ENCODE results near the gene FHOD1.

FHOD1 gene

DNA sequence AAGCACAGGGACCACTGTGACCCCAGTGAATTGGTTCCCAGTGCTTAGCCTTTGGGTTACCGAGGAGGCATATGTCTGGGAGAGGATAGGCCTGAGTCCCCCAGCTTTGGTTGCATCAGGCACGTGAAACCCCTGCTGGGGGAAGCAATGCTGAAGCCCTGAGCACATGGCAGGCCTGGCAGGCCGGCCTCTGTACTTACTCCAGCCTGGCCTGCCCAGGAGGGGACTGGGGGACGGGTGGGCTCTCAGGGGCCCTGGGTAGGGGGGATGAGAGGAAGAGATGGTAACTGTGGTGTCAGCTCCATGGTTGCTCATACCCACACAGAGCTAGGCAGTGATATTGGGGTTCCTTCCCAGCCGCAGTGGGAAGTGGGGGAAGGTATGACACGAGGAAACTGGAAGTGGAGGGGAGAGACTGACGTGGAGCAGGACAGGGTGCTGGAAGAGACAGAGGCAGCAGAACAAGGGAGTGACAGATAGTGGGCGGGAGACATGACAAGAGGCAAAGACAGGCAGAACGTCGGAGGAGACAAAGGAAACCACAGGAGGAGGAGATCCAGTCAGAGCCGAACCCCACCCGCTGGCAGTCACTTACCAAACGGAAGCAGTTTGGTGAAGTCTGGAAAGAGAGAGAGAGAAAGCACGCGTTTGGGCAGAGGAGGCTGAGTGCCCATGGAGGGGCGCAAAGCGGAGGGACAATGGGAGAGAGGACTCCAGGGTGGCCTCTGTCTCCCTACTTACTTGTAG, 11.3 kb downstream of the FHOD1 start (continued):
- TF ChIP-seq, protein P1, sequence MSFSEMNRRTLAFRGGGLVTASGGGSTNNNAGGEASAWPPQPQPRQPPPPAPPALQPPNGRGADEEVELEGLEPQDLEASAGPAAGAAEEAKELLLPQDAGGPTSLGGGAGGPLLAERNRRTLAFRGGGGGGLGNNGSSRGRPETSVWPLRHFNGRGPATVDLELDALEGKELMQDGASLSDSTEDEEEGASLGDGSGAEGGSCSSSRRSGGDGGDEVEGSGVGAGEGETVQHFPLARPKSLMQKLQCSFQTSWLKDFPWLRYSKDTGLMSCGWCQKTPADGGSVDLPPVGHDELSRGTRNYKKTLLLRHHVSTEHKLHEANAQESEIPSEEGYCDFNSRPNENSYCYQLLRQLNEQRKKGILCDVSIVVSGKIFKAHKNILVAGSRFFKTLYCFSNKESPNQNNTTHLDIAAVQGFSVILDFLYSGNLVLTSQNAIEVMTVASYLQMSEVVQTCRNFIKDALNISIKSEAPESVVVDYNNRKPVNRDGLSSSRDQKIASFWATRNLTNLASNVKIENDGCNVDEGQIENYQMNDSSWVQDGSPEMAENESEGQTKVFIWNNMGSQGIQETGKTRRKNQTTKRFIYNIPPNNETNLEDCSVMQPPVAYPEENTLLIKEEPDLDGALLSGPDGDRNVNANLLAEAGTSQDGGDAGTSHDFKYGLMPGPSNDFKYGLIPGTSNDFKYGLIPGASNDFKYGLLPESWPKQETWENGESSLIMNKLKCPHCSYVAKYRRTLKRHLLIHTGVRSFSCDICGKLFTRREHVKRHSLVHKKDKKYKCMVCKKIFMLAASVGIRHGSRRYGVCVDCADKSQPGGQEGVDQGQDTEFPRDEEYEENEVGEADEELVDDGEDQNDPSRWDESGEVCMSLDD (tag by site-specific recombination; IDR thresholded peaks at IDR 0.05) = no peak
- TF ChIP-seq ZNF670 (tag by site-specific recombination; IDR thresholded peaks at IDR 0.05; ENCODE audit: low read depth) = no peak
- no peak for TF ChIP-seq KLF8 (tag by site-specific recombination; IDR thresholded peaks at IDR 0.05)

DNA sequence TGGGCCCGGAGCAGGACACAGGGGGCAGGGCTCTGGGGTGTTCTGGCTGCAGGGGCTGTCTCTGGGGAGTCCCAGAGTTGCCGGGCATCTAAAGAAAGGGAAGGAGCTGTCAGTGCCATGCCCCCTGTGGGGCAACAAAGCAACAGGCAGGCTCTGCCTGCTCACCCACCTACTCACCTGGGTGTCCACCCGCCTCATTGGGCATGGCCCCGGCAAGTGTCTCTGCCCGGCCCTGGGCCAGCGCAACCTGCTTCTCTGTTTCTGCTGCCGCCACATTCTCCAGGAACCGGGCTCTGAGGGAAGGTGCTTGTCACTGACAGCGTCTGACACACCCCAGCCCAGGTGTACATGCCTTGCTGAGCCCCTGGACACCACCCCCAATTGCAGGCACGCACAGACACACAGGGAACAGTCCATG, 13.1 kb downstream of the FHOD1 start:
- no peaks in the 10 kb centered on the region for H3K9me3 ChIP-seq (ENCODE audit: control insufficient read depth, insufficient read depth, low read depth, low read length)
- H3K36me3 ChIP-seq (ENCODE audit: control insufficient read depth in 2 of 2, insufficient read depth in 1 of 2, low read length in 2 of 2) = peaks cover 8 to 86% of the 10 kb centered on the region in 2 experiments; a peak in 2 of 3 replicates
- H3K4me3 ChIP-seq (ENCODE audit: low read depth, low read length) = no peak overlapping the region
- CTCF ChIA-PET = no interaction called here
- POLR2A ChIA-PET = interaction anchor here (0.6 to 10.0 kb wide), 2 partner anchors 13 to 59 kb away, joined by 3 to 109 read pairs; partner anchors contain the start of genes FHOD1 and SLC9A5
- H3K27ac ChIP-seq (ENCODE audit: extremely low read depth, low read depth, low read length) = no peak overlapping the region
- no peaks in the 10 kb centered on the region for H3K4me1 ChIP-seq (ENCODE audit: control insufficient read depth, insufficient read depth, low read length)
- TF ChIP-seq ZNF2 (tag by site-specific recombination; IDR thresholded peaks at IDR 0.05) = no peak

DNA sequence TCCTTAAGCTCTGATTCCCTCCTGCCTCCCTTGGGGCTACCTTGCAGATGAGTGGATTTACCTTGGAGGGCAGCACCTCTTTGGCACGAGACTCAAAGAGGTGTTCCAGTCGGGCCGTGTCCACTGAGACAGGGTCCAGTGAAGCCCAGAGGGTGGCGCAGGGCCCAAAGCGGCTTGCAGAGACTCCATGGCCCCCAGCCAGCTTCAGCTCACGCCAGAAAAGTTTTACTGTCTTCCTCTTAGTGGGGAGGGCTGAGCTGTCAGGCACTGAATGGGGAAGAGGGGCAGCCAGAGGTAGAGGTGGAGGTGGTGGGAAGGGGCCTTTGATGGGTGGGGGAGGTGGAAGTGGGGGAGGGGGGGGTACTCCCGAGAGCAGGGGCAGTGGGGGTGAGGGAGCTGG, 13.7 kb downstream of the FHOD1 start:
- no peak for TF ChIP-seq ZNF155 (tag by site-specific recombination; IDR thresholded peaks at IDR 0.05)
- TF ChIP-seq OVOL3 (tag by site-specific recombination; IDR thresholded peaks at IDR 0.05) = no peak
- no peak for TF ChIP-seq ZNF175 (tag by site-specific recombination; IDR thresholded peaks at IDR 0.05)
- TF ChIP-seq ZNF843 (tag by site-specific recombination; IDR thresholded peaks at IDR 0.05) = no peak
- no peak for TF ChIP-seq SALL2 (tag by site-specific recombination; IDR thresholded peaks at IDR 0.05; ENCODE audit: borderline replicate concordance)
- no peak for TF ChIP-seq ZSCAN16 (tag by site-specific recombination; IDR thresholded peaks at IDR 0.05)
- TF ChIP-seq, protein P2, sequence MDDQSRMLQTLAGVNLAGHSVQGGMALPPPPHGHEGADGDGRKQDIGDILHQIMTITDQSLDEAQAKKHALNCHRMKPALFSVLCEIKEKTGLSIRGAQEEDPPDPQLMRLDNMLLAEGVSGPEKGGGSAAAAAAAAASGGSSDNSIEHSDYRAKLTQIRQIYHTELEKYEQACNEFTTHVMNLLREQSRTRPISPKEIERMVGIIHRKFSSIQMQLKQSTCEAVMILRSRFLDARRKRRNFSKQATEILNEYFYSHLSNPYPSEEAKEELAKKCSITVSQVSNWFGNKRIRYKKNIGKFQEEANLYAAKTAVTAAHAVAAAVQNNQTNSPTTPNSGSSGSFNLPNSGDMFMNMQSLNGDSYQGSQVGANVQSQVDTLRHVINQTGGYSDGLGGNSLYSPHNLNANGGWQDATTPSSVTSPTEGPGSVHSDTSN (CRISPR knock-in tag; IDR thresholded peaks at IDR 0.05) = no peak
- TF ChIP-seq, protein P3, sequence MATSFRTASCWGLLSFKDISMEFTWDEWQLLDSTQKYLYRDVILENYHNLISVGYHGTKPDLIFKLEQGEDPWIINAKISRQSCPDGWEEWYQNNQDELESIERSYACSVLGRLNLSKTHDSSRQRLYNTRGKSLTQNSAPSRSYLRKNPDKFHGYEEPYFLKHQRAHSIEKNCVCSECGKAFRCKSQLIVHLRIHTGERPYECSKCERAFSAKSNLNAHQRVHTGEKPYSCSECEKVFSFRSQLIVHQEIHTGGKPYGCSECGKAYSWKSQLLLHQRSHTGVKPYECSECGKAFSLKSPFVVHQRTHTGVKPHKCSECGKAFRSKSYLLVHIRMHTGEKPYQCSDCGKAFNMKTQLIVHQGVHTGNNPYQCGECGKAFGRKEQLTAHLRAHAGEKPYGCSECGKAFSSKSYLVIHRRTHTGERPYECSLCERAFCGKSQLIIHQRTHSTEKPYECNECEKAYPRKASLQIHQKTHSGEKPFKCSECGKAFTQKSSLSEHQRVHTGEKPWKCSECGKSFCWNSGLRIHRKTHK (tag by site-specific recombination; IDR thresholded peaks at IDR 0.05) = no peak
- TF ChIP-seq, protein P4, sequence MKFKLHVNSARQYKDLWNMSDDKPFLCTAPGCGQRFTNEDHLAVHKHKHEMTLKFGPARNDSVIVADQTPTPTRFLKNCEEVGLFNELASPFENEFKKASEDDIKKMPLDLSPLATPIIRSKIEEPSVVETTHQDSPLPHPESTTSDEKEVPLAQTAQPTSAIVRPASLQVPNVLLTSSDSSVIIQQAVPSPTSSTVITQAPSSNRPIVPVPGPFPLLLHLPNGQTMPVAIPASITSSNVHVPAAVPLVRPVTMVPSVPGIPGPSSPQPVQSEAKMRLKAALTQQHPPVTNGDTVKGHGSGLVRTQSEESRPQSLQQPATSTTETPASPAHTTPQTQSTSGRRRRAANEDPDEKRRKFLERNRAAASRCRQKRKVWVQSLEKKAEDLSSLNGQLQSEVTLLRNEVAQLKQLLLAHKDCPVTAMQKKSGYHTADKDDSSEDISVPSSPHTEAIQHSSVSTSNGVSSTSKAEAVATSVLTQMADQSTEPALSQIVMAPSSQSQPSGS (tag by site-specific recombination; IDR thresholded peaks at IDR 0.05; ENCODE audit: low read depth) = no peak
- ChIA-PET CTCF (no interaction called here), POLR2A (interaction anchor here (0.6 to 10.0 kb wide), 2 partner anchors 13 to 58 kb away, joined by 3 to 109 read pairs; partner anchors contain the start of genes FHOD1 and SLC9A5)
- no peaks in the 10 kb centered on the region for H3K4me1 ChIP-seq (ENCODE audit: control insufficient read depth, insufficient read depth, low read length)
- no peak overlapping the region for H3K27ac ChIP-seq (ENCODE audit: extremely low read depth, low read depth, low read length)
- H3K9me3 ChIP-seq (ENCODE audit: control insufficient read depth, insufficient read depth, low read depth, low read length) = no peaks in the 10 kb centered on the region
- peaks cover 8 to 86% of the 10 kb centered on the region in 2 experiments; a peak in 2 of 3 replicates for H3K36me3 ChIP-seq (ENCODE audit: control insufficient read depth in 2 of 2, insufficient read depth in 1 of 2, low read length in 2 of 2)
- H3K4me3 ChIP-seq (ENCODE audit: low read depth, low read length) = no peak overlapping the region

All from HEK293 (cell line).